Measurements from ENCODE around the gene HDAC9.
A peak's percentile ranks its signal among the peaks of the same experiment; 100 is the strongest.

The HDAC9 gene

DNA sequence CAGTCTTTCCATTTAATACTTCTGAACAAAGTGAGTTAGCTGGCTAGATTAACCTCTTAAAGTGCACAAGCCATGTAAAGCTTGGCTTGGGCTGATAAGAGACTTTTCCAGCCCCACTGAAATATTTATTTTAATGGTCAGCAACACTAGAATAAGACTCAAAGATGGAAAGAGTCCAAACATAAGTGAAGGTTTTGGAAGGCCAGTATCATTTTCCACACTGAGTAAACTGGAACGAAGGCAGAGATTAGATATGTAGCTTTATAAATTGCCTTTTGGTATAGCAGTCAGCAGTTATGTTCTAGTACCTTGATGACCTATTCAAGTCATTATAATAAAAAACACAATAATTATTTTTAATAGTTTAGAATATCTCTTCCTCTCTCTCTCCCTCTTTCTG, 102.2 kb downstream of the HDAC9 start:
- DNase-seq: no peak

DNA sequence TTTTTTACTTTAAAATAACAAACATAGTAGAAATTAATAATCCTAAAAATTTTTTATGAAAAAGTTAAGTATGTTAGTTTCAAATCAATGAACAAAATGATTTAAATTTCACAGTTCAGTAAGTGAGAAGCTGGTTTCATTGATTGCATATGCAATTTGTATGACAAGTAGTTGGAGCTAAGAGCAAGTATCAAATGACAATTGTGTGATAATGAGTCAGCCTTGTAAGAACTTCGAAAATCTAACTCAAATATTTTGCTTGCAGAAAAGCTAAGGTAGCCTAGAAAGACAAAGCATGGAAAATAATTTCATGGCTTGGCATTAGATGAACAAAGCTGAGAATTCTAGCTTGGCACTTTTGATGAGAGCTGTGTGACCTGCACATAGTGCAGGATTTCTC, 111.5 kb downstream of the HDAC9 start:
- DNase-seq: no peak

DNA sequence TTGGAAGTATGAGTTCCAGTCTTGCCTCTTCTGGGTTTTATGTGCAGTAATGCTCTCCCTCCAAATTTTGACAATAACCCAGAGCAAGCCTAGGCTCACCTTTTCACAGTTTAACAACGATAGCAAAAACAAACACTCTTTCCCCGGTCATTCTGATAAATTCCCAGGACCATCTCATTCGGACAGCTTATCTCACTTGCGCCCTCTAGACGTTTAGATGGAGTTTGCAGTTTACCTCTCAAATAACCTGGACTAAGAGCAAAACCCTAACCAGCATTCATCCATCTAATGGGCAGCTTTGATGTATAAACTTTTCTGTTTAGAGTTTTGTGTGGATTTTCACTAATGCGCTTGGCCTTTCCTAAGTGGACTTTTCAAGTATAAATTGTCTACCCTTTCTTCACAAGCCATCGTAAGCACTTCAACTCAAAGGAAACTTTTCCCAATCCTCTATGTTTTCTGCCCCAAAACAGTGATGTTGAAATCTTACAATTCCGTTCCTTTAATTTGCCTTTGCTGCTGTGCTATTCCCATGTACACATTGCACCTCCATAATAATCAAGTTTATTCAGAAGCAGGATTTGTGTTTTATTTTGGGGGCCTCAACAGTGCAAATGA, 114.9 kb downstream of the HDAC9 start:
- DNase-seq: no peak

DNA sequence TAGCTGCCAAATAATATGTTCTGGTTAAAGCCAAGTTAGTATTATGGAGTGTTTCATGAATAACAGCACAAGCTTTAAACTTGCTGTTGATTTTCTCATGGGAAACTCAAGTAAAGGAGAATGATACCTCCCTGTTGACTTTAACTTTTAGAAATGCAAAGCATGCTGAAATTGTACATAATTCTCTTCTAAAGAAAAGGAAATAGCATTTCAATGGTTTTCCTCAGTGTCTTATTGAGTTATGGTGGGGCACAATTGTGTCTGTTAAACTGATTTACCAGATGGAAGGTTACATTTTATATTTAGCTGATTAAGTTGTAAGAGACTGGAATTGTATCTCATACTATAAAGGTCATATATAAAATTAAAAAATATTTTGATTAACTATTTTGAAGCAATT, 119.3 kb downstream of the HDAC9 start:
- no peak for DNase-seq

DNA sequence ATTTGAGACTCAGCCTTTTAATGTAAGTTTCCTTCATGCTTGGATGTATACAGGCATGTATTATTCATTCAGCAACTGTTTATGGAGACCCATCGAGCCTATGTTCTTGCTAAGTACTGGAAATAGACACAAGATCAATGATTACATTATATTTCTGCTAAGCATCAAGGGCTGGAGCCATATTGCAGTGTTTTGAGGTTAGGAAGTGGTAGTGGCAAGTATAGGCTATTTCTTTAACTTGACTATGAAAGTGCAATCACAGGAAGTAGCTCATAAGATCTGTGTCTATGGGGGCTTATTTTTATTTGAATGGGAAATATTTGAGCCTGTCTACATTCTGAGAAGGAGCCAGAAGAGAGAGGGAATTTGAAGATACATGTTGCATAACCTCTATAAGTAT, 123.8 kb downstream of the HDAC9 start:
- DNase-seq: no peak

DNA sequence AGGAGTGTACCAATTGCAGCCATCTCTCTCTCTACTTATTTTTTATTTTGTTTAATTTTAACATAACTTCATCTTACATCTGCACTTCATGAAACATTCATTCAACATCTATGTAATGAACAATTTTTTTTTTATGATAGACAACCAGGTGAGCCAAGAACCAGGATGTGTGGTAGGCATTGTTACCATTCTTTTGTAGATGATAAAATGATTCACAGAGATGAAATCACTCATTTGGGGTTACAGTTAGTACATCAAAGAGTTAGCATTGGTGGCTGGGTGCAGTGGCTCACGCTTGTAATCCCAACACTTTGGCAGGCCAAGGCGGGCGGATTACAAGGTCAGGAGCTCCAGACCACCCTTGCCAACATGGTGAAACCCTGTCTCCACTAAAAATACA, 127.8 kb downstream of the HDAC9 start:
- DNase-seq: no peak

DNA sequence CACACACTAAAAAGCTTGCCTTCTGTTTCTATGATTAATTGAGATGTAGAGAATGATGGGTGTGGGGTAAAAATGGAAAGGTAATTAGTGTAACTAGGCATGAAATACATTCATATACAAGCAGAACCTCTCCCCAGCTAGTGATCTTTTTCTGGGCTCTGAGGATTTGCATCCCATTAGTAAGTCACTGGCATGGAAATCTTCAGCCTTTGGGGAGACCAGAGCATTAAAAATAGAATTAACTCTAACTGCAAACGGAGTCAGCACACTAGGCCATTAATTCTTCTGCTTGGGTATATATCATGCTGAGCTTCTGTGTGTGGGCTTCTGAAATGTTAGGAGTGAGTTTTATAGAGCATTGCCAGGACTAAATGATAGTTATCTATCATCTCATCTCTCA, 128.9 kb downstream of the HDAC9 start:
- DNase-seq: no peak

DNA sequence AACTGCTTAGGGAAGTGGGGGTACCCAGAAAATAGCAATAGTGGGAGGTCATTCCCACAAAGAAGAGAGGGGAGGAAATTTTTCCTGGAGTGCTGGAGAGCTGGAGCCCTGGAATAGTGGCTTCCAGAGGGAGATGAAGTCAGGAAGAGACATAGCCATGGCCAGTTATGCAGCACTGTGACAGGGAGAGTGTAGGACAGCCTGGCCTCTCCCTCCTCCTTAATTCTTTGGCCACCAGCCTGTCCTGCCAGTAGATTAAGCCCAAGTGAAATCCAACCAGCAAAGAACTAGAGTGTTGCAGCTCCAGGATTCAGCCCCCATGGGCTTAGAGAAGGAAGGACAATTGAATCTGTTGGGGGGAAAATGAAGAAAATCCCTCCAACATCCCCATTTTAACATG, 130.5 kb downstream of the HDAC9 start:
- DNase-seq: no peak

DNA sequence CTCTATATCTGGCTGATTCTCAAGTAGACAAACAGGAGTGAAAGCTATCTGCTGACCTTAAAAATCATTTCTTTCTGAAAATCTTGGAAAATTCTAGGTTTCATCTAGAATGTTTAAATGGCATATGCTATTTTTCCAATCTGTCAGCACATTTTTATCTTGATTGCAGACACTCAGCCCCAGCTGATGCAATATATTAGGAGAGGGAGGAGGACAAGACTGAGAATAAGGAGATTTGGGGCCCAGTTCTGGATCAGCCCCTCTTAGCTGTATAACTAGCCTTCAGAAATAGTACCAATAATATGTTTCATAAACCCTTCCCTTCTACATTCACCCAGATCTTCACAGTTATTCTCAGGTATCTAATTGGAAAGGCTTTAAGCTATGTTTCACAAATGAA, 131.2 kb downstream of the HDAC9 start:
- no peak for DNase-seq

DNA sequence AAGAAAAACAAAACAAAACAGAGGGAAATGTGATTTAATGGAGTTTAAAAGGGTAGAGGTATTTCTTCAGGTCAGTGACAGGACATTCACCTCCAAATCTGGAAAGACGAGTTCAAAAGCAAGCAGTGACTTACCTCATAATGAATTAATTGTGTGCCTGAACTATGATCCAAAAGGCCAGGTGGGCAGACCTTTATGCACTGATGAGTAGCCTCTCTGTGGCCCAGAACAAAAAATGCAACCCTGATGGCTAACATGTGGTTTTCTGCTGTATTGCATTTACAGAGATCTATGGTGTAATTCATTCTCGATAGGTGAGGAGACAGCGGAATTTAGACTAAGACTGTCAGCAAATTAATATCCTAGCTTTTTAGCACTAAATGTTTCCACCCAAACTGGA, 142.0 kb downstream of the HDAC9 start:
- no peak for DNase-seq

DNA sequence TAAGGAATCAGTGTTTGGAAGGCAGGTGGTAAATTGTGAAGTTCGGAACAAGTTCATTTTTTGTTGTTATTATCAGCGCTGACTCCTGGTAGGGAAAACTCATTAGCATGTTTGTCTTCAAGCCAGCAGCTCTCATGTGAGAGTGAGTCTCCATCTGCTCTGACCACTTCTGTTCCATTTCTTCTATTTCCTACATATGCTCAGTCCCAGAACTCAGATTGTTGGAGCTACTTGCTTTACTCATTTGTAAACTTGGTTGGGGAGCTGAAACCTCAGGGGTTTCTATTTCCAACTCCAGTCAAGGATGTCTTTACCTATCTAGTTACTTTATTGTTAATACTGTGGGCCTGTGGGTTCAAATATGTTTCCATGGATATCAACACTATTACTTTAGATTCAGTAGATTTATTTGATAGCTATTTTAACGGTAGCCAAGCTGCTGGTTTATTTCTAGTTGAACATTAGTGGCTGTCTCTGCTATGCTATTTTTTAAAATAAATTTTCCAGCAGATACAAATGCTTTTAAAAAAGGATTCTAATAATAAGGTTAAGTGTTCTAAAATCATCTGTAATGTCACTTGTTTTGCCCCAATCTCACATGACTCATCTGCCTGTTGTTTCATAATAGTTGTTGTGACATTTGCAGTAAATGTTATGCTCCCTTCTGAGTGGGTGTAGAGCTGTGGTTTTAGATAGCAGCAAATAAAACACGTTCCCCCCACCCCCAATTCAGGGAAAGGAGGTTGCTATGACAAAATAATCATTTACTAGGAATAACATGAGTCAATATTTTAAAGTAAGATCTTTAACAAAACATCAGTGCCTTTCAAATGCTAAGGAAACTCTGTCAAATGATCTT, 143.3 kb downstream of the HDAC9 start:
- DNase-seq: no peak

DNA sequence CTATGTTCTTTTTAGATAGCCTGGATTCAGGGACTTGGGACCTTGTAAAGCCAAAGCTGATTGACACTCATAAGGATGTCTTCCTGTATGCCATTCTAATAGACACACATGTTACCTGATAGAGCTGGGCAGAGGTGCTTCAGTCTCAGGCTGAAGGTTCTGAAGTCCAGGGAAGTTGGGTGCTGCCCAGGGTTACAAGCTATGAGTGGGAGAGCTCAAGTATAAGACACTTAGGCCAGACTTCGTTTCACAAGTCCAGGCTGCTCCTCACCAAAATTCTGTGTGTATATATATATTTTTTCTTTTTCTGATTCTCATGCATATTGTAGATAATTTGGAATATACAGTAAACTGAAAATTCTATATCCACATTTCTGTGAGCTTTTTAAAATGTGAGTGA, 144.2 kb downstream of the HDAC9 start:
- DNase-seq: no peak

DNA sequence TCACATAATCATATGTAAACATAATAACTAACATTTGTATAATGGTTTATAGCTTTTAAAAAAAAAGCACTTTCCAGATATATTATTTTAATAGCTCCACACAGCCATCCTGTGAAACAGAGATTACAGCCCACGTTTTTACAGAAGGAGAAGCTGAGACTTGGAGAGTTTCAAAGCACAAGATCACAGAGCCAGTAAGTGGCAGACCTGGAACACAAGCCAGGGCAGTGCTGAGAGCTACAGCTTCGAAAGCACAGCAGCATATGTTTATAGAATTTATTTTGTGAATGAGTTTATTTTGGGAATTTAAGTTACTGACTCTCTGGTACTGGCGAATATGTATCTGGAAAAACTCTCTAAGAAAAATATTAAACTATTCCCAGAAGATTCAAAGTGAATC, 149.4 kb downstream of the HDAC9 start:
- no peak for DNase-seq

DNA sequence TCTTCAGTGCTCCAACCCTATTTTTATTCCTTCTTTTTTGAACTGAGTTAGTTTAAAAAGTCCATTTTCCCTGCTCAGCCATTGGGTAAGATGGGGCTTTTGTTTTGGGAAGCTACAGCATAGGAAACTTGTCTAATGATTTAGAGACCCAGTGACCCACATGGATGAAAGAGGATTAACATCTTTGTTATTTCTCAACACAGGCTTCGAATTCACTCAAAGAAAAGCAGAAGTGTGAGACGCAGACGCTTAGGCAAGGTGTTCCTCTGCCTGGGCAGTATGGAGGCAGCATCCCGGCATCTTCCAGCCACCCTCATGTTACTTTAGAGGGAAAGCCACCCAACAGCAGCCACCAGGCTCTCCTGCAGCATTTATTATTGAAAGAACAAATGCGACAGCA, 152.0 kb downstream of the HDAC9 start:
- DNase-seq: no peak

DNA sequence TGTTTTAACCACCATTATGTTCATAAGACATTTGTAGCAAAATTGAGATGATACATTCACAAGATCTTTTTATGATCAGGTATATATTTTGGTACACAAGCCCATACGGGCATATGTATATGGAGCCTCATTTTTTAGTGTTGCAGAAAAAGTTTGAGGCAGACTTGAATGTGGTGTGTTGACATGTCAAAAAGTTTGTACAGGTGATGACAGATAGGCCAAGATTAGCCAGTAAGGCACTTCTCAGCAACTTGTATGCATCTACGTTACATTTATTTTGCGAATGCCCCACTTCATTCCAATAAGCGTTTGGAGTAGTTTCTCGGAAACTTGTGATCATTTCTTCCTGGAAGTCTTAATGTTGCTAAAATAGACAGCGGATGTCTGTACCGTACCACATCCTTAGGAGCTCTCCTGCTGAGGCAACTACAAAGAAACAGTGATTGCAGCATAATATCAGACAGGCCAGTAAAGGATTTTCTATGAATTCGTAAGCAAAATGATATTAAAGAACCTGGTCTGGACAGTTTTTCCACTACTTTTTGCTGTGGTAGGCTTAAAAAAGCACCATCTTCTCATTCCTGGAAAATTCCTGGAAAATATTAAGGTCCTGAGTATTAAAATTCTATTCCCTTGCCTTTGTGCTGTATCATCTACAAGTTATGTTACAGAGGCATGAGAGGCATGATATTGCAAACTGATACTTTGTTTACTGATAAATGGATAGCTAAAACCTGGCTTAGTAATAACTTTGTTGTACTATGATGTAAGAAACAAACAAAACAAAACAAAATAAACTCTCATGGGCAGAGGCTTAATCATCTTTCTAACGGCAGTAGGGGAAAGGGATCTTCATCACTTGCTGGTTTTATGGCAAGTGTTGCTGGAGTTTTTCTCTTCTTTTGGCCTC, 153.6 kb downstream of the HDAC9 start:
- DNase-seq: no peak

DNA sequence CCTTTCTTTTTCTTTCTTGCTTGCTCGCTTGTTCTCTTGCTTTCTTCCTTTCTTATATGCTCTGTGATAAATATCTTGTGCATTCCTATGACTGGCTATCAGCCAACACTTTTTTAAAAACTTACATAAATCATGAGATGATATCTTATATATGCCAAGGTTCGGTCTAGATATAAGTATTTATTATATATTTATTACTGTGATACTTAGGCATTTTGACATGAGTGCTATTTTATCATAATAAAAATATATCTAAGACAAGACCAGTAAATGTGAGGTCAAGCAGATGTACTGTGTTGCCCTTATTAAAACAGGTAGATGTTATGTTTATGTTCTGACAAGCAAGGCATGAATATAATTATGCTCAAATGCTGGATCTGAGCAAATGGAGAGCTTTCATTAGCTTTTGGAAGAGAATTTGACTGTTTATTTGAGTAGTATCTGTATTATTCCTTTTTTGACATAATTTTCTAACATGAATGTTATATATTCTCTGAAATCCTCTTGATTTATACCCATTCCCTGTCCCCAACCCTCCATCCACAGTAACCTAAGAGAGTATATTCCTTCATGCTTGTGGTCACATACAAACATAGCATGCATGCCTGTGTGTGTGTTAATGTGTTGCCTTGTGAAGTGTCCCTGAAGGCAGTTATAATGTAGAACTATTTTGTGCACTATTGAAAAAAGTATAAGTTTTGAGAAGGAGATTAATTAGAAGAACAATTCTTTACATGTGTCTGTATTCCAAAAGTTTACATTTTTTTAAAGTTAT, 158.0 kb downstream of the HDAC9 start:
- no peak for DNase-seq

DNA sequence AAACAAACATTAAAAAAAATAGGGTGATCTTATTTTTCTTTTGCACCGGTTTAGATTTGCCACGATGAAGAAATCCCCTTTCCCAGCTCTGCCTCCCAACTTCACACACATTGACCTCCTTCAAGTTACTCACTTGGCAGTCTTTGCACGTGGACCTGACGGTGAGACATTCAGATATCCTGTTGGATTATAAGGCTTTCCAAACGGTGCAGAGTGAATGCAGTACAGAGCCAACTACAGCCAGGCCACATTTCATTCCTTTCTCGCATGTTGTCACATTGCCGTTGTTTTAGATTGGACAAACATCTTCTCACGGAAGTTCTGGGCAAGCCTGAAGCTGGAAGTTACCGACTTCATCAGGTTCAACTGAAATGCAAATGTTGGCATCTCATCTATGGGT, 159.2 kb downstream of the HDAC9 start:
- DNase-seq: no peak

DNA sequence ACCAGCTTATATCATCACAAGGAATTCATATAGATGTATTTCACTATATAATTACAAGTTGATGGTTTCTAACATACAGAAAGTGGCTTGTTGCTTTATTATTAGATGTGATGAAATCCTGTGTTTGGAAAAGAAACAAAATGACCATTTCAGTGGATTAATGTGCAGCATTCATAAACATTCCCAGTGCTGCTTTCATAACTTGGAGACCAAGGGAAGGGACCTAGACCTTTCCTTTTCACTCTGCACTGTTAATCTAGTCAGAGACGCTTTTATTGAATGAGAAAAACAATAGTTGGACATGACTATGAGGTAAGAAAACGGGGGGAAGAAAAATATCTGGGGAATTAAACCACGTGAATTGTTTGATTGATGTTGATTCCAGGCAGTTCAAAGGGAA, 160.0 kb downstream of the HDAC9 start:
- DNase-seq: no peak

DNA sequence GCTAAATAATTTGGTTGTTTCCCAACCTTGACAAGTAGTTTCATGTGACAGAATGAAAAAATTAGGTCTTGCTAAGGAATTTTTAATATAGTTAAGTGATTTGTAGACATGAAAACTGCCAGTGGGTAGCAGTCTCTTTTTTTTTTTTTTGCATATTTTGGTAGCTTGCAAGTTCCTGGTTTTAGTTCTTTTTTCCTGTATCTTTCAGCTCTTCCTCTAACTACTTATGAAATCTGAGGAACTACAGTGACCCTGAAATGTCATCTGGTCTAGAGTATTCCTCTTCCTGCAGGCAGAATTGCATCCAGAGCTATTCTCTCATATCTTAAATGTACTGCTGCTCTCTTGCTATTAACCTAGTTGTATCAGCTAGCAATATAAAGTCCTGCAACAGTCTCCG, 160.4 kb downstream of the HDAC9 start:
- DNase-seq: no peak

DNA sequence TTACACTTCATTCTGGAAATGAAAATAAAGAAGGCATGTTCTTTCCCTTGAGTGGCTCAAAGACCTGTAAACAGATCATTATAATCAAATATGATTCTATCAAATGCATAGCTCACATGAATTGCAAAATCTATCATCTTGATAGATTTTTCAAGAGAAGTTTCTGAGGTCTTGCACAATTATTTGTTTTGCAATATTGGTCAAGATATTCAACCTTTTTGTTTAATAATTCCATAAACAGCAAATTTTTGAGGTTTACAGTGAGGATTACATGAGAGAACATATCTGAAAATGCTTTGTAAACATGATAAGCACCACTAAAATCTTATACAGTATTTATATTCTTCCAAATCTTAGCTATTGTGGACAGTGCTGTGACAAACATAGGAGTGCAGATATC, 160.8 kb downstream of the HDAC9 start:
- DNase-seq: no peak

DNA sequence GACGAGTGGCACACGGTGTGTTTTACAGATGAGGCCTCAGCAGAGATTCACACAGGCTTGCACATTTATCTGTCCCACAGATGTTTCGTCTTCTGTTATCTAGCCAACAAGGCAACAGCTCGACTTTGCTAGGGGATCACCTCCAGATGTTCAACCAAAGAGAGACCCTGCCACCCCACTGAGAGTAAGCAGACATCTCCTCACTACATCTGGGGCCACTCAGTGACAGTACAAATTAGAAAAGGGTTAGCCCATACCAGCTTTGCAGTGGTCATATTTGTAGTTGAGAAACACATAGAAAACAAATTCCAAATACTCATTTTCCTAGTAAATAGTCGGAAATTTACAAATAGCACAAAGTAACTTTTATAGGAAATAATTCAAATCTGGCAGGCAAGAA, 164.2 kb downstream of the HDAC9 start:
- no peak for DNase-seq

DNA sequence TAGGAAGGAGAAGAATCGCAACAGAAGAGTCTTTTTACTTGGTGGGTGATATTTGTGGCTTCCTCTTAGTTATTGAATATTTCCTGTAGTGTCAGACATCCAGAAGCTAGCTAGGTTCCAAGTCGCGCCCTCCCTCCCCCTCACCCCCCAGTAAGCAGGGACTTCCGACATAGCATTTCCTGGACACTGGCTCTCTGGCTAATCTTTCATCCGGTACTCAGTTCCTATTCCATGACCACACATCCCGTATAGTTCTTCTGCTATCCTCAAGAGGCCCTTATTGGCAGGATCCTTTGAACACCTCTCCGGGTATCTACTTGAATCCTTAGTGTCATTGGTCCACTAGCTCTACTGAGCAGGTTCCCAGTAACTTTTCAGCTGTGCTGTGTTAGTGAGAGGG, 167.8 kb downstream of the HDAC9 start:
- DNase-seq: no peak

DNA sequence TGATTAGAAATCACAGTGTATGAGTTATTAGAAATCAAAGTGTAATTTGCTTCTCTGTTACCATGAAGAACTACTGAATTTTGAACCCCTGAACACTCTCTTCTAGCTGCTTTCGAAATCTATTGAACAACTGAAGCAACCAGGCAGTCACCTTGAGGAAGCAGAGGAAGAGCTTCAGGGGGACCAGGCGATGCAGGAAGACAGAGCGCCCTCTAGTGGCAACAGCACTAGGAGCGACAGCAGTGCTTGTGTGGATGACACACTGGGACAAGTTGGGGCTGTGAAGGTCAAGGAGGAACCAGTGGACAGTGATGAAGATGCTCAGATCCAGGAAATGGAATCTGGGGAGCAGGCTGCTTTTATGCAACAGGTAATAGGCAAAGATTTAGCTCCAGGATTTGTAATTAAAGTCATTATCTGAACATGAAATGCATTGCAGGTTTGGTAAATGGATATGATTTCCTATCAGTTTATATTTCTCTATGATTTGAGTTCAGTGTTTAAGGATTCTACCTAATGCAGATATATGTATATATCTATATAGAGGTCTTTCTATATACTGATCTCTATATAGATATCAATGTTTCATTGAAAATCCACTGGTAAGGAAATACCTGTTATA, 170.7 kb downstream of the HDAC9 start:
- DNase-seq: peak; percentile 27

Measured in GF-D8 (cell line).